Mesothelial cell of epicardium (in vitro differentiated cells): ENCODE measurements around the gene TBCE. TPM values are rescaled to one million over a fixed set of nuclear protein-coding genes. Genes with fewer than 3 reads are reported as not detected.
"Not testable (repeated sequence)": the region's sequence is repeated elsewhere in the genome, so short reads cannot be mapped to it uniquely, and the experiment has no call there.

Experiments
- DNase-seq, 2 experiments: peaks; one replicate each; pipeline ENCODE4 v3.0.0; 2021; ENCODE audit warnings: low spot score in 2 of 2; ENCODE audit not compliant: unreplicated experiment in 2 of 2
- H3K27ac Mint-ChIP-seq: 2 replicates; pipeline ENCODE4 v1.8.0; 2021; ENCODE audit warnings: mixed read lengths
- H3K27me3 Mint-ChIP-seq: 2 replicates; pipeline ENCODE4 v1.8.0; 2021; ENCODE audit warnings: low read depth, mixed read lengths
- H3K36me3 Mint-ChIP-seq: 2 replicates; pipeline ENCODE4 v1.8.0; 2021; ENCODE audit warnings: mixed read lengths
- H3K4me1 Mint-ChIP-seq: 2 replicates; pipeline ENCODE4 v1.8.0; 2021; ENCODE audit warnings: mixed read lengths
- H3K4me3 Mint-ChIP-seq: 2 replicates; pipeline ENCODE4 v1.8.0; 2021; ENCODE audit warnings: mild to moderate bottlenecking, moderate library complexity, mixed read lengths
- H3K9me3 Mint-ChIP-seq: 2 replicates; pipeline ENCODE4 v1.8.0; 2021; ENCODE audit warnings: mixed read lengths
- total RNA-seq: library from RNA; stranded (reverse); gene quantifications from 3 replicates; pipeline ENCODE4 v1.2.1, GENCODE V29; 2021
- TF ChIP-seq, protein P1 (sequence below): fragments of 200-600 bp; sonication (generic); IDR thresholded peaks from one replicate; pipeline ENCODE4 v1.5.0; 2021; ENCODE audit warnings: antibody characterized with exemption; ENCODE audit not compliant: unreplicated experiment

TBCE gene
- total RNA-seq, 1 donor from 2014 or later = 29.5 TPM

DNA sequence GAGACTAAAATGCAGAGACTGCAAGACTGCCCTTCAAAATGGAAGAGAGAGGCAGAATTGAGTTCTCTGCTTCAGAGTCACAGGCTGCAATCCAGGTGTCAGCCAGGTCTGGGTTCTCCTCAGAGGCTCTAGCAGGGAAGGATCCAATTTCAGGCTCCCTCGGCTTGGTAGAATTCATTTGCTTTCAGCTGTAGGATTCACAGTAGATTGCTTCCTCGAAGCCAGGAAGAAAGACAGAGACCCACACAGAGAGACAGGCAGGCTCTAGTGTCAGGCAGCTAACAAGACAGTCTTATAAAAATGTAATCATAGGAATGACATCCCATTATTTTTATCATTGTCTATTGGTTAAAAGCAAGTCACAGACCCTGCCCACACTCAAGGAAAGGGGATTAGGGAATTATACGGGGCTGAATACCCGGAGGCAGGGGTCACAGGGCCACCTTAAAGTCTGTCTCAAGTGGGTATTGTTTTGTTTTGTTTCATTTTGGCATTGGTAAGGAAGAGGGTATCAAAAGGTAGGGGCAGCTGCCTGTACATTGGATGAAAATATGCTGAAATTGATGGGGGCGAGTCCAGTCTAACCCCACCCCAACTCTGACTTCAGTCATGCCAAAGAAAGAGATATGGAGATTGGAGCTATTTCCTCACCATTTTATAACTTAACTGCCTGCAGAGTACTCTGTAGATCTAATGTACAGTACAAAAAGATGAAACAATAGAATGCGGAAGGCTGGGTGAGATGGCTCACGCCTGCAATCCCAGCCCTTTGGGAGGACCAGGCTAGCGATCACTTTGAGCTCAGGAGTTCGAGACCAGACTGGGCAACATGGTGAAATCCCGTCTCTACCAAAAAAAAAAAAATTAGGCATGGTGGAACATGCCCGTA lies 9.5 kb upstream of the TBCE start:
- H3K9me3 Mint-ChIP-seq = no peaks in the 10 kb centered on the region
- TF ChIP-seq, protein P1, sequence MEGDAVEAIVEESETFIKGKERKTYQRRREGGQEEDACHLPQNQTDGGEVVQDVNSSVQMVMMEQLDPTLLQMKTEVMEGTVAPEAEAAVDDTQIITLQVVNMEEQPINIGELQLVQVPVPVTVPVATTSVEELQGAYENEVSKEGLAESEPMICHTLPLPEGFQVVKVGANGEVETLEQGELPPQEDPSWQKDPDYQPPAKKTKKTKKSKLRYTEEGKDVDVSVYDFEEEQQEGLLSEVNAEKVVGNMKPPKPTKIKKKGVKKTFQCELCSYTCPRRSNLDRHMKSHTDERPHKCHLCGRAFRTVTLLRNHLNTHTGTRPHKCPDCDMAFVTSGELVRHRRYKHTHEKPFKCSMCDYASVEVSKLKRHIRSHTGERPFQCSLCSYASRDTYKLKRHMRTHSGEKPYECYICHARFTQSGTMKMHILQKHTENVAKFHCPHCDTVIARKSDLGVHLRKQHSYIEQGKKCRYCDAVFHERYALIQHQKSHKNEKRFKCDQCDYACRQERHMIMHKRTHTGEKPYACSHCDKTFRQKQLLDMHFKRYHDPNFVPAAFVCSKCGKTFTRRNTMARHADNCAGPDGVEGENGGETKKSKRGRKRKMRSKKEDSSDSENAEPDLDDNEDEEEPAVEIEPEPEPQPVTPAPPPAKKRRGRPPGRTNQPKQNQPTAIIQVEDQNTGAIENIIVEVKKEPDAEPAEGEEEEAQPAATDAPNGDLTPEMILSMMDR = no peak
- no peak overlapping the region for H3K4me3 Mint-ChIP-seq
- H3K27ac Mint-ChIP-seq = peak overlapping the region; percentile 45
- no peak for DNase-seq
- H3K4me1 Mint-ChIP-seq = no peaks in the 10 kb centered on the region
- H3K36me3 Mint-ChIP-seq = no peaks in the 10 kb centered on the region
- H3K27me3 Mint-ChIP-seq = no peaks in the 10 kb centered on the region

DNA sequence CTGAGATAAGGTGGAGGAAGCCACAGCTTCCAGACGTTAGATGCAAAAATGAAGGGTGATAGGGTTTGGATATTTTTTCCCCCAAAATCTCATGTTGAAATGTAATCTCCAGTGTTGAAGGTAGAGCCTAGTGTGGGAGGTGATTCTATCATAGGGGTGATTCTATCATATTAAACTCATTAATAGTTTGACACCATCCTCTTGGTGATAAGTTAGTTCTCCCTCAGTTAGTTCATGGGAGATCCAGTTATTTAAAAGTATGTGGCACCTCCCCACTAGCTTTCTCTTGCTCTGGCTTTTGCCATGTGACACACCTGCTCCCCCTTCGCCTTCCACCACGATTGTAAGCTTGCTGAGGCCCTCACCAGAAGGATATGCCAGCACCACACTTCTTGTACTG lies 8.3 kb upstream of the TBCE start:
- Mint-ChIP-seq H3K27me3 (no peaks in the 10 kb centered on the region), H3K27ac (no peak overlapping the region), H3K9me3 (no peaks in the 10 kb centered on the region), H3K4me1 (no peaks in the 10 kb centered on the region), H3K4me3 (no peak overlapping the region), H3K36me3 (no peaks in the 10 kb centered on the region)
- DNase-seq = no peak
- TF ChIP-seq, protein P1 = no peak

DNA sequence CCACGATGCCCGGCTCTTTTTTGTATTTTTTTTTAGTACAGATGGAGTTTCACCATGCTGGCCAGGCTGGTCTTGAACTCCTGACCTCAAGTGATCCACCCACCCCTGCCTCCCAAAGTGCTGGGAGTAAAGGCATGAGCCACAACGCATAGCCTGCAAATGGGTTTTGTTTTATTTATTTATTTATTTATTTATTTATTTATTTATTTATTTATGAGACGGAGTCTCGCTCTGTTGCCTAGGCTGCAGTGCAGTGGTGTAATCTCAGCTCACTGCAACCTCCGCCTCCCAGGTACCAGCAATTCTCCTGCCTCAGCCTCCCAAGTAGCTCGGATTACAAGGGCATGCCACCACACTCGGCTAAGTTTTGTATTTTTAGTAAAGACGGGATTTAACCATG lies 3.0 kb upstream of the TBCE start:
- H3K4me1 Mint-ChIP-seq = peaks cover 21% of the 10 kb centered on the region
- H3K4me3 Mint-ChIP-seq, DNase-seq, H3K9me3 Mint-ChIP-seq, H3K27me3 Mint-ChIP-seq, H3K36me3 Mint-ChIP-seq, H3K27ac Mint-ChIP-seq: not testable (repeated sequence)

DNA sequence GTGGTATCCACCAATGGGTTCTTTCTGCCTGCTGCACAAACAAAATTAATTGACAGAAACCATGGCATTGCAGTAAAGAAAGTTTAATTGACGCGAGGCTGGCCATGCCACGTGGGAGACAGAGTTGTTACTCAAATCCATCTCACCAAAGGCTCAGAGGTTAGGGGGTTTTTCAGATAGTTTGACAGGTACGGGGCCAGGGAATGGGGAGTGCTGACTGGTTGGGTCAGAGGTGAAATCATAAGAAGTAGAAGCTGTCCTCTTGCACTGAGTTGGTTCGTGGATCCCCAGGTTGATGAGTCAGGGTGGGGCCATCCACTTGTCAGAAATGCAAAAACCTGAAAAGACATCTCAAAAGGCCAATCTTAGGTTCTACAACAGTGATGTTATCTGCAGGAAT lies 941 bp upstream of the TBCE start:
- Mint-ChIP-seq H3K36me3 (peaks cover 3% of the 10 kb centered on the region), H3K9me3 (no peaks in the 10 kb centered on the region), H3K4me1 (peaks cover 24% of the 10 kb centered on the region), H3K27me3 (no peaks in the 10 kb centered on the region), H3K4me3 (peak overlapping the region; percentile 31), H3K27ac (peak overlapping the region; percentile 98)
- no peak for DNase-seq
- TF ChIP-seq, protein P1 = no peak

DNA sequence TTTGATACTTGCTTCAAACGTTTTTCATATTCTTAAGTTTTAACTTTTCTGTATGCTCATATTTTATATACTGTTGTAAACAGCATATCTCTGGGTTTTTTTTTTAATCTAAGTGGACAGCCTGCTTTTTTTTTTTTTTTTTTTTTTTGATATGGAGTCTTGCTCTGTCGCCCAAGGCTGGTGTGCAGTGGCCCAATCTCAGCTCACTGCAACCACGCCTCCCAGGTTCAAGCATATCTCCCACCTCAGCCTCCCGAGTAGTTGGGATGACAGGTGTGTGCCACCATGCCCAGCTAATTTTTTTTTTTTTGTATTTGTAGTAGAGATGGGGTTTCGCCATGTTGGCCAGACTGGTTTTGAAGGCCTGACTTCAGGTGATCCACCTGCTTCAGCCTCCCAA lies 1.2 kb downstream of the TBCE start:
- Mint-ChIP-seq H3K4me1 (peaks cover 24% of the 10 kb centered on the region), H3K27me3 (no peaks in the 10 kb centered on the region), H3K9me3 (no peaks in the 10 kb centered on the region), H3K4me3 (peak overlapping the region; percentile 96), H3K36me3 (peaks cover 8% of the 10 kb centered on the region), H3K27ac (peak overlapping the region; percentile 98)
- TF ChIP-seq, protein P1 = no peak
- DNase-seq = no peak

DNA sequence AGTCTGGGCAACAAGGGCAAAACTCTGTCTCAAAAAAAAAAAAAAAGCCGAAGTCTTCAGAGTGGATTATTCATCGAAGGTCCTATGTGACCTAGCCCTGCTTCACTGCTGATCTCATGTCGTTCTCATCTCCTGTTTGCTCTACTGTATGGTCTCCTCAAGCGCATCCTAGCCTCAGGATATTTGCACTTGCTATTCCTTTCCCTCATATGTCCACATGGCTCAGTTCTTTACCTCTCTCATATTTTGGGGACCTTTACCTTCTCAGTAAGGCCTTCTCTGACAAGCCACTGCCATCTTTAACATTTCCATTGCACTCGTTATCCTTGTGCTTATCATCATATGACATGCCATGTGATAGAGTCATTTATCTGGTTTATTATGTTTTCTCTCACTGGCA lies 2.6 kb downstream of the TBCE start:
- no peaks in the 10 kb centered on the region for H3K9me3 Mint-ChIP-seq
- peak overlapping the region; percentile 13 for H3K4me3 Mint-ChIP-seq

More for the DNA sequence above, 2.6 kb downstream of the TBCE start:
- Mint-ChIP-seq H3K27ac (no peak overlapping the region), H3K36me3 (peaks cover 10% of the 10 kb centered on the region), H3K4me1 (peaks cover 24% of the 10 kb centered on the region), H3K27me3 (no peaks in the 10 kb centered on the region)
- DNase-seq = no peak
- TF ChIP-seq, protein P1 = no peak
